GM10248 (cell line): ENCODE data around the gene NTNG1.
A peak's percentile ranks its signal among the peaks of the same experiment; 100 is the strongest.

Experiments used
- CTCF ChIA-PET: fragments of 300-600 bp; sonication (Branson Sonifier 250); formaldehyde crosslinking; extraction: SDS; loops from one replicate; lab custom pipeline; 2021; ENCODE audit warnings: antibody characterized with exemption; lab: Yijun Ruan, JAX
- POLR2A ChIA-PET: fragments of 350-650 bp; sonication (Branson Sonifier 250); formaldehyde crosslinking; extraction: SDS; loops from one replicate; lab custom pipeline; 2020; ENCODE audit warnings: antibody characterized with exemption; lab: Yijun Ruan, JAX
- DNase-seq: peaks from one replicate; pipeline ENCODE4 v3.0.0; 2012; ENCODE audit errors: extremely low spot score
- CTCF ChIP-seq: IDR thresholded peaks from 2 replicates; pipeline ENCODE4 v1.5.1; 2012; ENCODE audit warnings: mild to moderate bottlenecking, low read depth; ENCODE audit errors: extremely low read depth, missing control alignments, control extremely low read depth

The NTNG1 gene

GRCh38 chr1:107195476-107195875 is 54.6 kb downstream of the NTNG1 start:
- no peak for DNase-seq

GRCh38 chr1:107196973-107197562 is 56.2 kb downstream of the NTNG1 start:
- TF ChIP-seq CTCF: peak; percentile 25
- ChIA-PET POLR2A (no interaction called here), CTCF (interaction anchor here (0.7 to 2.6 kb wide), 10 partner anchors 10 to 332 kb away, joined by 3 to 15 read pairs (median 4); no protein-coding TSS in a partner anchor)
- DNase-seq: no peak

More at GRCh38 chr1:107195476-107195875, 54.6 kb downstream of the NTNG1 start:
- TF ChIP-seq CTCF: no peak
- ChIA-PET CTCF (interaction anchor here (1.1 to 2.6 kb wide), 3 partner anchors 10 to 17 kb away, joined by 3 to 15 read pairs (median 14); no protein-coding TSS in a partner anchor), POLR2A (no interaction called here)

- no peak for DNase-seq
- CTCF ChIA-PET: no interaction called here
- TF ChIP-seq CTCF: no peak
- POLR2A ChIA-PET: no interaction called here
These were observed 57.7 kb downstream of the NTNG1 start for GRCh38 chr1:107198561-107198960.

- TF ChIP-seq CTCF: no peak
- ChIA-PET CTCF (no interaction called here), POLR2A (no interaction called here)
- no peak for DNase-seq
These were observed 59.8 kb downstream of the NTNG1 start for GRCh38 chr1:107200631-107201030.

- no peak for TF ChIP-seq CTCF
- DNase-seq: no peak
- CTCF ChIA-PET: no interaction called here
- POLR2A ChIA-PET: no interaction called here
These were observed 61.2 kb downstream of the NTNG1 start for GRCh38 chr1:107202007-107202406.

GRCh38 chr1:107213225-107213624 is 72.4 kb downstream of the NTNG1 start:
- no peak for DNase-seq
- no peak for TF ChIP-seq CTCF
- CTCF ChIA-PET: interaction anchor here (0.8 to 3.0 kb wide), 7 partner anchors 9 to 24 kb away, joined by 3 to 14 read pairs (median 3); no protein-coding TSS in a partner anchor
- POLR2A ChIA-PET: no interaction called here
